ENCODE data around the gene ZBTB7C.

GRCh38 chr18:48024881-48025660, 384.1 kb downstream of the ZBTB7C start:
- TF ChIP-seq ARID2 (IDR thresholded peaks at IDR 0.05) (no peak), PHF8 (IDR thresholded peaks at IDR 0.05; ENCODE audit: borderline replicate concordance, low read length) (no peak), POLR2A (conservative IDR thresholded peaks at IDR 0.05) (no peak), BRF1 (IDR thresholded peaks at IDR 0.05; ENCODE audit: borderline replicate concordance, extremely low read depth, insufficient read length) (no peak), FOXJ2 (tag; IDR thresholded peaks at IDR 0.05) (no peak), SETDB1 (IDR thresholded peaks at IDR 0.05; ENCODE audit: low read length) (no peak), ZSCAN32 (CRISPR knock-in tag; IDR thresholded peaks at IDR 0.05) (no peak), JUNB (CRISPR knock-in tag; conservative IDR thresholded peaks at IDR 0.05) (no peak)
- TF ChIP-seq, protein P1, sequence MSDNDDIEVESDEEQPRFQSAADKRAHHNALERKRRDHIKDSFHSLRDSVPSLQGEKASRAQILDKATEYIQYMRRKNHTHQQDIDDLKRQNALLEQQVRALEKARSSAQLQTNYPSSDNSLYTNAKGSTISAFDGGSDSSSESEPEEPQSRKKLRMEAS (CRISPR knock-in tag; IDR thresholded peaks at IDR 0.05), result no peak

Data from K562 (cell line).